Activated effector memory CD4-positive, alpha-beta T cell treated with anti-CD3 and anti-CD28 coated beads, Interleukin-2, amount 50 U/mL, for 16 hours (primary cell): ENCODE data around the gene CNTRL.
A peak's percentile ranks its signal among the peaks of the same experiment; 100 is the strongest.

Experiments used
- DNase-seq: peaks from one replicate; pipeline ENCODE4 v3.0.0-alpha.2; 2020

CNTRL gene

DNA sequence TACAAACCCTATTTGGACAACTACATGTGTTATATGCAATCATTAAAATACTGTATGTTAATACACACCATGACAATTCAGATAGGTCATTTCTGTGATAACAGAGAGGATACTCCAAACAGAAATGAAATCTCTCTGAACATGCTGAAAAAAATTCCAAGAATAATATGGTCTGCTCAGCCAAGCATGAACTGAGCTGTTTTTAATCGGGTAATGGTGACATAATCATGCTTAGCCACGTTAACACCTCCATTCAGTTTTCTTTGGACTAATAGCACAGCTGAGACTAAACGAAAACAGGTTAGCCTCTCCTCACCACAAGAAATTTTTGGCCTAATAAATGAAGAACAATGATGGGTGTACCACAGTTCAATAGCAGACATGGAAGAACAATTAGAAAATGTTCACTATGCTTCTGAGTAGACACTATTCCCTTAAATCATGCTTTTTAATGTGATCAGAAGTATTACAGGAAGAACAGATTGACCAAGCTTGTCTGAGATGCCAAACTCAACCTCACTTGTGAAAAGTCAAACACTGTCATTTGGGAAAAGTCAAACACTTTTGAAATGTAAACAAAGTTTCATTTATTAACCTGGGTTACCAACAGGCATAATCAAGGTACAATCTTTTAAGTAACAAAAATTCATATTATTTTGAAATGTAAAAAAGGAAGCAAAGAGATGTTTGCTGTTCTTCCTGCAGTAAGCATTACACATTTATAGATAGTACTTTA is 107.5 kb downstream of the CNTRL start:
- no peak for DNase-seq

DNA sequence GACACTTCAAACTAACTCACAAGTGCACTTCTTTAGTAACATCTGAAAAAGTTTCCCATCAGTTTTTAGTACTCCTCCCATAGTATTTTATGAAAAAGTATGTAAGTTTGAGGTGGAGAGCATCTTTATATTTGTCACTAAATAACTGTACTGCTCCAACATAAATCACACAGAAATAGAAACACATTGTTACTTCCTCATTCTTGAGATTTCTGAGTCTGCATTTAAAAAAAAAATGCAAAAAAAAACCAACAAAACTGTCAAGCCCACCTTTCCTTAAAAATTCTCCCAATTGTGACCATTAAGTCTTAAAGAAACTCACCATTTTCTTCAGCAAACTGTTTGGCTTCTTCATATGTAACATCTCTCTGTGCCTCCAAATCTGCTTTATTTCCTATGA is 108.2 kb downstream of the CNTRL start:
- no peak for DNase-seq

DNA sequence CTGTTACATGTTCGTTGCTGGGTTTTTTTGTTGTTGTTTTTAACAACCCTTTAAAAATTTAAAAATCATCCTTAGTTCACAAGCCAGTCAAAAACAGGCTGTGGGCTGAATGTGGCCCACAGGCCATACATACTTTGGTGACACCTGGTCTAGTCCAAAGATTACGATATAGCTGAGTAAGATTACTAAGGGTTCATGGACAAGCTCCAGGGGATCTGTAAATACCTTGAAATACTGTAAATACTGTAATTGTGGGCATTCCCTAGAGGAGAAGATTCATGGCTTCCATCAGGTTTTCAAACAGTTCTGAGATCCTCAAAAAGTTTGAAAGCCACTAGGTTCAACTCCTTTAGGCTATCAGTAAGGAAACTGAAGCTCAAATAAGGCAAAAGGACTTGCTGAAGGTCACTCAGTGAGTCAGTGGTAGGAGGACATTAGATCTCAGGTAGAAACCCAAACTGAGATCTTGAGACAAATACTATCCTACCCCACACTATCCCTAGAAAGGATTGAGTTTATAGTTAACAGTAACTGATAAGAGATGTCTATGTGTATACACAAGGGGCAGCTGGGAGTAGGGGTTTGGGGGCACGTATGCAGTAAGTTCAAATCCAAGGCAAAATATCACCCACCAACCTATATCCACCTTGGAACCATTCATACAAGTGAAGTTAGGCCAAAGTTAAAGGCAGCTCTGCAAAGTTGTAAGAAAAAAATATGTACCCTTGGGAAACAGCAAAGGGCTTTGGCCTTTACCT is 109.1 kb downstream of the CNTRL start:
- no peak for DNase-seq

DNA sequence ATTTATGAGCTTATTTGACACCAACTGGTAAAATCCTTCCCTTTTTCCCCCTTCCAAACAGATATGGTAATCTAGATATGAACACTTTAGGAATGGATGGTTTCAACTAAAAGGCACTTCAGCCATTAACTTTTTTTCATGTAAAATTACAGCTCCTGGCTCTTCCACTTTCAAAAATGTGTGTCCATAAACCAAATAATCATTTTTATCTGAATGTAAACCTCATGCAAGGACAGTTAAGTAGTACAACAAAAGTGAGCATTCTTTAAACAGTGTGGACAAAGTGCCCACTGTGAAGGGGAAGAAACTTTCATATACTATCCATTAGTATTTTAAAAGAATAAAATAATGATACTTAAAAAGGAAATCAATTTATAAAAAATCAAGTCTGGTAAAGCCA is 109.7 kb downstream of the CNTRL start:
- no peak for DNase-seq

DNA sequence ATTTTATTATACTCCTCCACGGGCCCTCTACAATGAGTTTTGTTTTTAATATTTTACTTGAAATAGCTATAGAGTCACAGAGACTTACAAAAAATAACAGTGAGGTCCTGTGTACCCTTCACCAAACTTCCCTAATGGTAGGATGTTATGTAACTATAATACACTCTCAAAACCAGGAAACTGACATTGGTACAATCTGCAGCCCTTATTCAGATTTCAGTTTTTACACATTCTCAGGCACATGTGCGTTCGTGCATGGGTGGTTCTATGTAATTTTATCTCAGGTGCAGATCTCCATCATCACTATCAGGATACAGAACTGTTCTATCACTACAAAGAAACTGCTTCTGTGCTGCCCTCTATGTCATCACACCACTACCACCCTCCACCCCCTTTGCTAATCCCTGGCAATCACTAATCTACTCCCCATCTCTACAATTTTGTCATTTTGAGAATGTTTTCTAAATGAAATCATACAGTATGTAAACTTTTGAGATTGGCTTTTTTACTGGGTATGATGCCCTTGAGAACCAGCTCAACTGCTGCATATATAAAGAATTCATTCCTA is 110.5 kb downstream of the CNTRL start:
- DNase-seq: no peak

DNA sequence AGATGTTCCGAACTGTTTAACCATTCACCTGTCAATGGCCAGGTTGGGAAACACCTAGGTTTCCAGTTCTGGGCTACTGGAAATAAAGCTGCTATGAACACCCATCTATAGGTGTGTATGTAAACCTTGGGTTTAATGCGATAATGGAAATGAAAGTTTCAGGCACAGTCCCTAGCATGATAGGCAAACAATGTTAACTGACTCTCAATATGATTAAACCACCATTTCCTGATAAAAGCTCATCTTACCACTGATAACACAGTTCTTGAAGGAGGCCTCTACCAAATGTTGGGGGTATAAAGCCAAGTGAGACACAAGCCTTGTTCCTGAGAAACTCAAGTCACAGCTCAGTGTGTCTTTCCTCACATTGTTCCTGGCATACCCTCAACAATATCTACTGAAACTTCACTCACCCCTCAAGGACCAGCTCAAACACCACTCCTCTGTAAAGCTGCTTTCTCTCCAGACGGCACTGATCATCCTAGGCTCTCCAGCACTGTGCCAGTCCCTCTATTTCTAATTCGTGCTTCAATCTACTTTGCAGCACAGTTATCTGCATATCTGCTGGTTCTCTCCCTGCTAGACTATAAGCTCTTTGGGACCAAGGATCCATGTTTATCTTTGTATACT is 111.1 kb downstream of the CNTRL start:
- no peak for DNase-seq

DNA sequence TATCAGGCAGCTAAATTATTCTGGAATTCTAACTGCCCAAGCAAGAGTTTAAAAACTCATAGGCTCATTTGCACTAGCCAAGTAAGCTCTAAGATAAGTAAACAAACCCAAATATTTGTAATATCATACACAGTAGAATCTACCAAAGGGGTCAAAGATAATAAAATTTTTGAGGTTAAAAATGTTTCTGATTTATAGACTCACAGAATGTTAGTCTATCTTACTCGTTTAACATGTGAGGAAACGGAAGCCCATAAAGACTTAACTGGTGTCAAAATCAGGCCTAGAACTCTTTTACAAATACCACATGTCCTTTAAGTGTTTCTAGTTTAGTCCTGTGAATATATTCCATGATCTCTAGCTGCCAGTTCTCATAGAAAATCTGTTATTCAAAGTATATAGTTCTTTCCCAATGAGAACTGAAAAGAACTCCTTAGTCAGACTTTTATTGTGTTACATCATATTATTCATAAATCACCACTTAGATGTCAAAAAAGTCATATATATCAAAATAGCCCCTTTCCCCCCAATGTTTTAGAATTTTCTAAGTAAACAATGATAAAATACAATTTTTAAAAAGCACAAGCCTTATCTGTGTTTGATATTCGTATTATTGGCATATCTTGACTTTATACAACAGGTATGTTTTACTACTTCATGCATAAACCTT is 113.0 kb downstream of the CNTRL start:
- no peak for DNase-seq

DNA sequence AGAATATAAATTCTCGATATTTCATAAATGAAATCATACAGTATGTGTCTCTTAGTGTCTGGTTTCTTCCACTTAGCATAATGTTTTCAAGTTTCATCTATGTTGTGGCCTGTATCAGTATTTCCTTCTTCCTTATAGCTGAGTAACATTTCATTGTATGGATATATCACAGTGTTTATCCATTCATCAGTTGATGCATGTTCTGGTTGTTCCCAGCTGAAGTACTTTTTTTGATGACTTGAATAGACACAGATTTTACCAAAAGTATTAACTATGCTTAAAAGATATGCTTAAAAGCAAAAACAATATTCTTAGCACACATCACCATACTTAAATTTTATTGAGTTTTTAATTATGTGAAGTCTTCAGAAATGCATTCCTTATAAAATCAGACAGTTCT is 114.3 kb downstream of the CNTRL start:
- no peak for DNase-seq

DNA sequence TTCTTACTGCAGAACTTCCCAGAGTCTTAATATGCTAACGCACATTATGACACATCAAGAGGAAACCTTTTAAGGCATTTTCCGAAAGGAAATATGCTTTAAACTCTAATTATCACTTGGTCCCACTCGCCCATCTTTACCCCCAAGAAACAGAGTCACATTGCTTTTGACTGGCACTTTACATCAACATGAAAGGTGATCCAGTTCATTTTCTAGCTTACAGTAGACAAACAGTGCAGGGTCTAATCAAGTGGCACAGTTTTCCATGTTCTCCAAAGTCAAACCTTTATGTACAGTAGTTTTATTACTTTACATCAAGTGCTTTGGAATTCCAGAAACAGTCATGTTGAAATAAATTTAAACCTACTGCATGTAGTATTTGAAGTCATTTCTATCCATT is 114.9 kb downstream of the CNTRL start:
- no peak for DNase-seq

DNA sequence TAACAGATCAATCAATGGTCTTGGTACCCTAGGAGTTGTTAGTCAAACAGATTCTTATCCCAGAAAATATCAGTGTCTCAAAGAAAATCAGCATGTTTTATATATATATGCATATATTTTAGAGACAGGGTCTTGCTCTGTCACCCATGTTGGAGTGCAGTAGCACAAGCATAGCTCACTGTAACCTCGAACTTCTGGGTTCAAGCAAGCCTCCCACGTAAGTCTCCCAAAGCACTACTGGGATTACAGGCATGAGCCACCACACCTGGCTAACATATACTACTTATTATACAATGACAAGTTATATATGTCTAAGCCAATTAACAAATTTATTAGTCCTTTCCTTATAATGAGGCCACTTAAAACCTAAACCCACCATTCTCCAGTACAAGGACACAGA is 116.5 kb downstream of the CNTRL start:
- no peak for DNase-seq

DNA sequence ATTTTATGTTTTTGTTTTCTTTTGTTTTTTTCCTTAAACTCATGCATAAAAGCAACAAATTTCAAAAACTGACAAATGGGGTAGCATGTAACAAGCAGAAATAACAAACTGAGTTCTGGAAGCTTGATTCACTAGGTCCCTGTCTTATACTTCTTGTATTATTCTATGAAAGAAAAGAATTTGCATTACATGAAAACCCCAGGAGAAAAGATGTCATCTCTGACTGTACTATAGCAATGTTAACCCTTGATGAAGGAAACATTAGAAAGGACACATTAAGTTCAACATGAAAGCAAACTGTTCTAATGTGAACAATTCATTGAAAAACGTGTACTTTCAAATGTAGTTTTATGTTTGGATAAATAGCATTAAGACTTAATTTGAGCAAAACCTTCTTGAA is 117.8 kb downstream of the CNTRL start:
- DNase-seq: no peak

DNA sequence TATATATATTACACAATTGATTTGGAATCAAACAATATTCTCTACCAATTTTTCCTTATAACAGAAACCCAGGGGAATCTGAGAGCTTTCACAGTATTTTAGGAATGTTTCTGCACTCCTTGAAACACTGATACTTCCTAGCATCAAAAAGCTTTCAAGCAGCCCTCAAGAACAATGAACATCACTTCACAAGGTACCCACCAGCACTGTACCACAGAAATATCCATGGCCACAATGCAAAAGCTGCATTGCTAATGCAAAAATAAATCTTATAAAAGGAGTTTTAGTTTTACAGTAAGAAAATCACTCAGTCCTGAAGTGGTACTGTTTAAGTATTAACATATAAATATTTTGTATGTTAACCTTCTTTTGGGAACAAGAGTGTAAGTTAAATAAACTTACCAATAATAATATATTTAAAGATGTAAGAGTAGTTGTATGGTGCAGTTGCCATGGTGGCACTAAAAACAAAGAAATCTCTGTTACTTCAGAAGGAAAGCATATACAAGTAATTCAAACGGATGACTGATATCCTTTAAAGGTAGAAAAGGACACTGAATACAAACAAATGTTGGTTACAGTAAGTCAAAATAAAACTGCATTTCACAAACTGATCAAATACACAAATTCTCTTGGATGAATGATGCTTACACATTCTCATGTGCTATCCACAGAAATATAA is 118.3 kb downstream of the CNTRL start:
- DNase-seq: no peak

DNA sequence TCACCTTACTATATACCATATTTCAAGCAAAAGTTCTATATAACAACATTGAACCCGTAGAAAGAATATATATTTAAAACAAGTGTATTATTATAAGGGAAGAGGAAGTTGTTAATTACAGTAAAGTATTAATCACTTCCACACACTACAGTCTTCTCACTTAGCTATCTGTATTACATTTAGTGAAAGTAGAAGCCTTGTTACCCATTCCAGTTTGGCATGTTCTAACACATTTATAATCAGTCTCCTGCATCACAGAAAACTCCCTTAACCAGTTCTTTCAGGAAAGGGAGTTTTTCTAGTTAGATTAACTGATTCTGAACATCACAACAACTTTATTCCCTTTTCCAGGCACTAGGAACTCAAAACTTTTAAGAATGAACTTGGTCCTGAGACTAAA is 120.0 kb downstream of the CNTRL start:
- DNase-seq: no peak

DNA sequence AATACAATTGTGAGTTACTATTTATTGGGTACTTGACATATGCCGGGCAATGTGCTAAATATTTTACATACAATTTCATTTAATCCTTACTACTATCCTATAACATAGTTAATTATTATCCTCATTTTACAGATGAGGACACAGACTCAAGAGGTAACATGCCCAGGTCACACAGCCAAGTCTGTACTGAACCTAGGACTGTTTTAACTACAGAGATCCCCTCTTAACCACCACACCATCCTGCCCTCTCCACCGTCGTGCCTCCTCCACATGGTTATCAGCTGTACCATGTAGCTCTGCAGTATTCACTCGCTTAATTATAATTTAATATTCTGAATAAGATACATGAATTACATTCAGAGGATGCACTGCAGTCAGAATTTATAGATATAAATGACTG is 121.6 kb downstream of the CNTRL start:
- DNase-seq: no peak

DNA sequence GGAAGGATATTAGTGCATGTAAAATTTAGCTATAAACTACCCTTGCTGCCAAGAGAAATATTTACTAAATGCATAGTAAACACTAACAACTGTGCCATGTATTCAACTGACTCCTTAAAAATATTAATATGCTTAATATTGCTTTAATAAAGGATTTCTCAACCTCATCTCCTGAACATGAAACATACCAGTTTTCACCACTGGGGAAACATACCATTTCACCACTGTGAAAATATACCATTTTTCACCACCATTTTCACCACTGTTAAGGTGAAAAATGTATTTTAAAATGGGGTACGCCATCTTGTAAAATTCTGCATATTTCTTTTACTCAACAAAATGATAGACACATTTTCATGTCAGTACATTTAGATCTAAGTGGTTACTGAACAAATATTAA is 122.4 kb downstream of the CNTRL start:
- no peak for DNase-seq

DNA sequence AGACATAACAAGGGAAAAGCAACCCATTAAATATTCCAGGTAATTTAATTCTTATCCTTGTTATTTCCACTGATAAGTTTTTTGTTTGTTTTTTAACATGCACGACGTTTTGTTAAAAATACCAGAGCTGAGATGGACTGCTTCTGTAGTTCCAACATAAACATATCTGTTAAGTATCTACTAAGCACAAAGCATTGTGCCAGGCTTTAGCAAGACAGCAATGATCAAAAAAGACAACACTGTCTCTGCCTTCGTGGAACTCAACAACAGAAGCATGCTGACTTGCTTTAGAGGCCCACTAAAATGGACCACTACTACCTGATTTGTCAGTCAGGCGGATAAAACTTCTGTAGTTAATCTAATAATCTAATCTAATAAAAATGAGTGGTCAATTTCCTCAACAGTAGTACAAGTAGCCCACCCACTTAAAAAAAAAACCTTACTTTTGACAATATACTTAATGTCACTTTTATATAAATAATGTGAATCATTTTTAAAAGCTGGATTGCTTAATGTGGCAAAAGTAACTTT is 123.8 kb downstream of the CNTRL start:
- DNase-seq: no peak

DNA sequence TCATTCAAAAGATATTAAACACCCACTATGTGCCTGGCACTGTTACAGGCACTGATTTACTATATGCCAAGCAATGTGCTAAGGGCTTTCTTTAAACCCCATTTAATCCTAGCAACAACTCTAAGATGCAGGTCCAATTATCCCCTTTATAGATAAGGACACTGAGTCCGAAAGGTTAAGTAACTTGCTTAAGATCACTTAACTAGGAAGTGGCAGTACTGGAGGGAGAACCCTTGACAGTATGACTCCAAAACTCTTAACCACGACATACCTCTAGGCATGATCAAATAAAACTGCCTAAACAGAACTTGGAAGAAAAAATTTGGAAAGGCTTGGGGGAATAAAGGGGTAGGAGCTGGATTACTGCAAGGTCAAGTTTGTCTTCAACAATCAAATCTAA is 125.2 kb downstream of the CNTRL start:
- DNase-seq: no peak

DNA sequence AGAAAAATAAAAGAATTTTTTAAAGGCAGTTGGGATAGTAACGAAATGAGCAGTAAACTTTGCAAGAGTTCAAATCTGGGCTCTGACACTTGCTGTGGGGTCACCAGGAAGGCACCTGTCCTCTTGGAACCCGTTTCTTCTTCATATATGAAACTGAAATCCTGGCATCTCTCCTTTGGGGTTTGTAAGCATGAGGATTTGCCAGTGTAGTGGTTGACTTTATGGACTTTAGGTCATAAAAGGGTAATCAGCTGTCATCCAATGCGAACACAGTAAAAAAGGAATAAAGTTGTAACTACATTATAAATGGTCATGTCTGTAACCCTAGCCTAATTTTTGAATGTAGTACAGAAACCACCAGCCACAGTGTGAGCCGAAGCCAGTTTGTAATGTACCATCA is 125.6 kb downstream of the CNTRL start:
- DNase-seq: no peak

DNA sequence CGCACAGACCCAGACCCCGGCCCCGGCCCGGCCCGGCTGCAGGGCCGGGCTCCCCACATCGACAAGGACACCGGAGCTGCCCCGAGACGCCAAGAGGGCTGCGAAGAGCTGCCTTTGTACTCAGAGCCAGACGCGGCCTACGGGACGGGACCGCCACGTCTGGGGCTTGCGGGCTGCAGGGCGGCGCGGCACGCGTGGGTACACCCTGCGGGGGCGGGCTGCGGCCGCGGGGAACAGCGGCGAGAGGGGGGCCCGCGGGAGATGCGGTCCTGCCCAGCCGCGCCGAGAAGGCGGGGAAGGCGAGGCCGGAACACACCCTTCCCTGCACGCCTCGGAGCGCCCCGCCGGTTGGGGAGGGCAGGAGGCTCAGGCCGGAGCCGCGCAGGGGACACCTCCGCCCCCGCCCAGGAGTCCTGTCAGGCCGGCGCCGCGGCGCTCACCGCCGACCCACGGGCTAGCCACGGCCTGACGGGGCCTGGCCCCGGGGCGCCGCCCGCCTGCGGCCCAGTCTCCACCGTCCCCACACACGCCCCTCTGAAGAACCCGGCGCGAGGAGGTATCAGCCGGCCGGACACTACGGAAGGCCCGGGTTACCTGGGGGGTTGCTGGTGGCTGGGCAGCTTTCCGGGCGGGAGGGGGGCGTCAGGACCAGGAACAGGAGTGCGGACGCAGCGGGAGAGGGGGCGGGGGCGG is 126.4 kb downstream of the CNTRL start:
- DNase-seq: peak; percentile 85

DNA sequence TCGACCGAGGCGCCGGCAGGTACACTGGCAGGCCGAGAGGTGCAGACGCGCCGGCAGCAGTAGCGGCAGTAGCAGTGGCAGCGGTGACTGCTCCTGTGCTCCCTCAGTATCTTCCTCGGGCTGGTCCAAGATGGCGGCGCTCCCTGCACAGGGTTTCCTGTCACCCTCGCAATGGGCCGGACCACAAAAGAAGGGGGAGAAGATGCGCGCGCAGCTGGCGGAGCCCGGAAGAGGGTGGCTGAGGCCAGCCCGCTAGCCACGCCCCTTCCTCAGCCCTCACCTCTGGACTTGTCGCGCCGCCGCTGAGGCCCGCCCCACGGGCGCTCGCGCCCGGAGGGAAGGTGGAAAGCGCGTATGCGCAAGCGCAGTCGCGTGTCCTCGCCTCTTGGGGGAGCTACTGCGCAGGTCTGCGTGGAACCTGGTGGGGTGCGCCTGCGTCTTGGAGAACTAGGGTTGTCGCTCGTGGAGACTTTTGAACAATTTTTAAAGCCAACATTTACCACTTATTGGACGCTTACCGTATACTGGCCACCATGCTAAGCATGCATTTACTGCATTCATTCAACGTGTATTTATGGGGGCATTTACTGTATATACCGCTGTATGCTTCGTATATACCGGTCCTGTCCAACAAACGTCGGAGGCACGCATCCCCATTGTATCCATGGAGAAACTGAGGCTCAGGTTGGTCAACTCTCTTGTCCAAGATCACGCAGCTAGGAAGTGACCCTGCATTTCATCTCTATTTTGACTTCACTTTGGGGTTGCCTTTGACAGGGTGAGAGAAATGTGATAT is 127.2 kb downstream of the CNTRL start, which contains the start of gene RAB14:
RAB14 (minus strand) TSS at position 132 of the 796 bp plus-strand sequence. CDS start 8,457 bp downstream, outside the sequence.
- DNase-seq: peak; percentile 100

DNA sequence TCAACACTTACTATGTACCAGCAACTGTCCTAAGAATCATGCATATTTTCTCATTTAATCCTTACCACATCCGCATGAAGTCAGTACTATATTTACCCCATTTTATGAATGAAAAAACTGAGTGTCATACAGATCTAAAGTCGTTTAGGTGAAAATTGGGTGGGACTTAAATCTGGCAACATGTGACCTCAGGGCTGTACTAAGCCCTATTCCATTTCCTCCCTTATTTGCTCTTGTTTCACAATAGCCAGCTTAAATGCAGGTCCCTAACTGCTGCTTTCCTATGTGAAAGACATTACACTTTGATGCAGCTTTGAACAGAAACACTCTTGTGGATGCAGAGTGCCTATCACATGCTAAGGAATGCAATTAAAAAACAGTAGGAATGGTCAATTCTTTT is 129.4 kb downstream of the CNTRL start:
- no peak for DNase-seq
